NB4 (cell line): ENCODE results near the gene DOLPP1.

Experiments used
- POLR2A ChIP-seq: IDR thresholded peaks from 2 replicates; pipeline ENCODE4 v1.6.1; 2011; ENCODE audit warnings: mild to moderate bottlenecking; ENCODE audit not compliant: insufficient read length; ENCODE audit errors: extremely low read depth
- TF ChIP-seq, protein P1 (sequence below): IDR thresholded peaks from 2 replicates; pipeline ENCODE4 v1.6.1; 2011; ENCODE audit warnings: low read depth, low read length
- TF ChIP-seq, protein P2 (sequence below): IDR thresholded peaks from one replicate; pipeline ENCODE4 v1.5.1; 2012; ENCODE audit warnings: low read depth, low read length

- no peak for TF ChIP-seq POLR2A
- TF ChIP-seq, protein P1, sequence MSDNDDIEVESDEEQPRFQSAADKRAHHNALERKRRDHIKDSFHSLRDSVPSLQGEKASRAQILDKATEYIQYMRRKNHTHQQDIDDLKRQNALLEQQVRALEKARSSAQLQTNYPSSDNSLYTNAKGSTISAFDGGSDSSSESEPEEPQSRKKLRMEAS: no peak
- TF ChIP-seq, protein P2, sequence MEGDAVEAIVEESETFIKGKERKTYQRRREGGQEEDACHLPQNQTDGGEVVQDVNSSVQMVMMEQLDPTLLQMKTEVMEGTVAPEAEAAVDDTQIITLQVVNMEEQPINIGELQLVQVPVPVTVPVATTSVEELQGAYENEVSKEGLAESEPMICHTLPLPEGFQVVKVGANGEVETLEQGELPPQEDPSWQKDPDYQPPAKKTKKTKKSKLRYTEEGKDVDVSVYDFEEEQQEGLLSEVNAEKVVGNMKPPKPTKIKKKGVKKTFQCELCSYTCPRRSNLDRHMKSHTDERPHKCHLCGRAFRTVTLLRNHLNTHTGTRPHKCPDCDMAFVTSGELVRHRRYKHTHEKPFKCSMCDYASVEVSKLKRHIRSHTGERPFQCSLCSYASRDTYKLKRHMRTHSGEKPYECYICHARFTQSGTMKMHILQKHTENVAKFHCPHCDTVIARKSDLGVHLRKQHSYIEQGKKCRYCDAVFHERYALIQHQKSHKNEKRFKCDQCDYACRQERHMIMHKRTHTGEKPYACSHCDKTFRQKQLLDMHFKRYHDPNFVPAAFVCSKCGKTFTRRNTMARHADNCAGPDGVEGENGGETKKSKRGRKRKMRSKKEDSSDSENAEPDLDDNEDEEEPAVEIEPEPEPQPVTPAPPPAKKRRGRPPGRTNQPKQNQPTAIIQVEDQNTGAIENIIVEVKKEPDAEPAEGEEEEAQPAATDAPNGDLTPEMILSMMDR: no peak
These were observed 25.2 kb downstream of the DOLPP1 start for GRCh38 chr9:129105857-129106694.
